Cerebellar cortex (tissue), 1 donor: ENCODE results near the gene PPT2.

Source experiments
- DNase-seq: peaks from one replicate; pipeline ENCODE4 v3.0.0-alpha.2; 2015; ENCODE audit warnings: low spot score

PPT2 gene

GRCh38 chr6:32151863-32152768, 1.8 kb upstream of the PPT2 start, which contains the start of gene PRRT1:
TSS of gene PRRT1 (minus strand) at chr6:32151939. CDS start at chr6:32151827, 112 bp downstream.
- DNase-seq, result peak; percentile 56

GRCh38 chr6:32152769-32153563, 975 bp upstream of the PPT2 start:
- peak; percentile 74 for DNase-seq

DNA sequence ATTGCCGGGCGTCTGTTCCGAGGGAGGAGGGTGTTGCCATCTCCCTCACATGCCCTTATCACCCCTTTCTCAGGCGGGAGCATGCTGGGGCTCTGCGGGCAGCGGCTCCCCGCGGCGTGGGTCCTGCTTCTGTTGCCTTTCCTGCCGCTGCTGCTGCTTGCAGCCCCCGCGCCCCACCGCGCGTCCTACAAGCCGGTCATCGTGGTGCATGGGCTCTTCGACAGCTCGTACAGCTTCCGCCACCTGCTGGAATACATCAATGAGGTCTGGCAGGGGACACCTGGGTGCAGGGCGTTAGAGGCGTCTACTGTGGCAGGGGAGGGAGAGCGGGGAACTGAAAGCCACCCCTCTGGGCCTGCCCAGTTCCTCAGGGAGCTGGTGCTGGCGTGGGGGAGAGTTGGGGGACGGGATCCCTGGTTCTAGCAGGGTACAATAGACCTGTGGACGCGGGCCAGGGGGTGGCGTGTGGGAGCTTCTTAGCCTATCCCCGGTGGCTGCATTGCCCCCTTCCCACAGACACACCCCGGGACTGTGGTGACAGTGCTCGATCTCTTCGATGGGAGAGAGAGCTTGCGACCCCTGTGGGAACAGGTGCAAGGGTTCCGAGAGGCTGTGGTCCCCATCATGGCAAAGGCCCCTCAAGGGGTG, 697 bp downstream of the PPT2 start:
- peak; percentile 68 for DNase-seq

DNA sequence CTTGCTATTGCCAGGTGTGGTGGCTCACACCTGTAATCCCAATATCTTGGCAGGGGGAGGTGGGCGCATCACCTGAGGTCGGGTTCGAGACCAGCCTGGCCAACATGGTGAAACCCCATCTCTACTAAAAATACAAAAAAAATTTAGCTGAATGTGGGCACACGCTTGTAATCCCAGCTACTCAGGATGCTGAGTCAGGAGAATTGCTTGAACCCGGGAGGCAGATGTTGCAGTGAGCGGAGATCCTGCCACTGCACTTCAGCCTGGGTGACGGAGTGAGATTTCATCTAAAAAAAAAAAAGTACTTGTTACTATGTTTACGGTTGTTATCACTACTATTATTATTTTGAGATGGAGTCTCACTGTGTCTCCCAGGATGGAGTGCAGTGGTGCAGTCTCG, 3.0 kb downstream of the PPT2 start:
- DNase-seq, result no peak

GRCh38 chr6:32158052-32158451, 4.1 kb downstream of the PPT2 start:
- no peak for DNase-seq

DNA sequence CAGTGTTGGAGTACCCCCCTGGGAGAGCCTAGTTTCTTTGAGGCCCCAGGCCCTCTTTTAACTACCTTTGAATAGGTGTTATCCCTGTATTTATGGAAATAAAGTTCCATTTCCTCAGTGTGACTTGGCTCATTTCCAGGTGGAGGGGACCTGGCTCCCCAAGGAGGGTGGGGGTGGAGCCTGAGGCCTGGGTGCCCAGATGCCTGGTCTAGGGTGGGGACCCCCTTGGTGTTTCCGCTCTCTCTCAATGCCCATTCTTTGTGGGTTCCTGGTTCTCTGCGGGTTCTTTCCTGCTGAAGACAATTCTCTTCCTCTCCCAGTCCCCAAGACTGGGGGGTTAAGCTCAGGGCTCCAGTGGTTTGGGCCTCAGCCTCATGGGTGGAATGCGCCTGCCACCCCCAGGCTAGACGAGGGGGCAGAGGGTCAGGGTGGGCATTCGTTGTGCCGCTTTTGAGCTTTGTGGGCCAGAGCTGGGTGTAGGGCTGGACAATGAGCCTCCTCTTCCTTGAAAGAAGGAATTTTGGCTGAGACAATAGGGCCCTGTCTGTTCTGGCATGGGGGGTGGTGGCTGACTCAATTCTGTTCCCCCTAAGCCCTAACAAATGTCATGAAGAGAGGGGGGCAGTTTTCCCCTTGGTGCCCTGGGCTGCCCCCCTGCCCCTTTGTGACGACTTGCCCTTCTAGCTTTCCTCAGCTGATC, 9.8 kb downstream of the PPT2 start:
- DNase-seq, result no peak

DNA sequence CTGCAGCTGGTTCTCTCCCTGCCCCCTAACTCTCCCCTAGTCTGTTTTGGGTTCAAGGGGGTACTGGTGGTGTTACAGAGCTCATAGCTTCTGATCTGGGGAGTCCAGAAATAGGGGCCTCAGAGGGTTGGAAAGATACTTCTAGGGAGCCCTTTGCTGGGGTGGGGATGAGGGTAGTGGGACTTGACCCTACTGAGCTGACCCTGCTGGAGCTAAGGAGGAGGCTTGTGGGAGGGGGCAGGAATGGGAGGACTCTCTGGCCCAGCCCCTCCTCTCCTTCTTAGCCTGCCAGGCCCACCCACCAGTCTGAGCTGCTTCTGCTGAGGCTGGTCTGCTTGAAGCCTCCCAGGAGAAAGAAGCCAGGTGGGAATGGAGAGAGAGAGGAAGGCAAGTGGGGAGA, 10.4 kb downstream of the PPT2 start, which contains the start of gene EGFL8:
EGFL8 (plus strand) TSS at position 301 of the 400 bp plus-strand sequence. CDS start 1,571 bp downstream, outside the sequence.
- no peak for DNase-seq

GRCh38 chr6:32166411-32167061, 12.6 kb downstream of the PPT2 start:
- no peak for DNase-seq

- DNase-seq, result no peak
These were observed 13.3 kb downstream of the PPT2 start for GRCh38 chr6:32167154-32167760.

DNA sequence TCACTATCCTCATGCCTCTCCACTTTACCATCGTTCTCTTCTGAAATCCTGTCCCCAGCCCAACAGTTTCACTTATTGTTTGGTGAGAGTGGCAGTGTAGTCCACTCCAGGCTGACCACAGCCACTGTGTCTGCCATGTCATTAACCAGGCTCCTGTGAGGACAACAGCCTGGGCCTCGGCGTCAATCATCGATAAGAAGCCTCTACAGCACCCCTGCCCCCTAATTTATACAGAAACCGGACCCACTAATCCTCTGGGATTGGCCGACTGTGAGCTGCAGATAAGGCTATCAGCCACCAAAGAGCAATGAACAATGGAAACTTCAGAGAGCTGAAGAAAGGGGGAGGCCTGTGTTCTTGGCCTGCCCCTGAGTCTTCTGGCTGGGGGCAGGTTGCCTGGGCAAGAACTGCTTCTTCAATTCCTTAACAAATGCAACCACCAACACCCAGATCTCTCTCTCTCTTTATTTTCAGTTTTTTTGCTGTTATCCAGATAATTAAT, 13.9 kb downstream of the PPT2 start:
- DNase-seq, result no peak

GRCh38 chr6:32168350-32168749, 14.4 kb downstream of the PPT2 start:
- no peak for DNase-seq

GRCh38 chr6:32168807-32169591, 15.1 kb downstream of the PPT2 start:
- DNase-seq, result no peak

GRCh38 chr6:32170294-32170693, 16.4 kb downstream of the PPT2 start:
- DNase-seq, result no peak

GRCh38 chr6:32171234-32171633, 17.3 kb downstream of the PPT2 start:
- no peak for DNase-seq

- no peak for DNase-seq
These were observed 19.2 kb downstream of the PPT2 start for GRCh38 chr6:32173051-32173727.

GRCh38 chr6:32174416-32174815, 20.5 kb downstream of the PPT2 start:
- DNase-seq, result no peak

- DNase-seq, result no peak
These were observed 21.4 kb downstream of the PPT2 start for GRCh38 chr6:32175322-32175710.

DNA sequence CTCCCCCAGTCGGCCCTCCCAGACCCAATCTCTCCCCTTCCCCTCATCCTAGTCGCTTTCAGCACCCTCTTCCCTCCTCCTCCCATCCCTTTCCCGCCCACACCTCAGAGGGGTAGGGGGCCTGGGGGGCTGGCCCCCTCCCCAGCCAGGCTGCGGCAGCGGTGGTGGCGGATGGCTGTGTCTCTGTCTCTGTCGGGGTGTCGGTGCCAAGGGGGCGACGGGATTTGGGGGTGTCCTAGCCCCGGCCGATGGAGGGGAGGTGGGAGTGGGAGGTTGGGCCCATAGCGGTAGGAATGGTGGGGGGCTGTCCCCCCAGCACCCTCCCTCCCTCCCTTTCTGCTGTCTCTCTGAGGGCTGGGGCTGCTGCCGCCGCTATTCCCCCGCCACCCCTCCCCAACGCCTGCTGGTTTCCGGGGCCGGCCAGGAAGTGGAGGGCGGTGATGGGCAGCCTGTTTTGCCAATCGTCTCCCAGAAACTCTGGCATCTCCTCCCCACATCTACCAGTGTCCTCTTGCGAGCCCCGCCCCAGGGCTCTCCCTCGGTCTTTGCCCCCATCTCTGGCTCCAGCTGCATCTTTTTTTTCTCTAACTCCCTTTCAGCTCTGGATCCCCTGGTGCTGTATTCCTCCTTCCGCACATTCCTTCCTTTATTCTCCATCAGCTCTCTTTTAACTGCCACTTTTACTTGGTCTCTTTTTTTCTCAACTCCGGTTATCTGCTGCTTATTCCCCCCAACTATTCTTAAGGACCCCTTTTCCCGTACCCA, 22.0 kb downstream of the PPT2 start, which contains the start of gene AGPAT1:
AGPAT1 (minus strand) TSS at position 374 of the 765 bp plus-strand sequence. CDS start 4,588 bp downstream, outside the sequence.
- peak; percentile 98 for DNase-seq
